Epidermal melanocyte (primary cell): ENCODE results near the gene SRSF3.
"Not testable (repeated sequence)": the region's sequence is repeated elsewhere in the genome, so short reads cannot be mapped to it uniquely, and the experiment has no call there.

Experiments used
- DNase-seq: peaks from one replicate; pipeline ENCODE4 v3.0.0; 2011; ENCODE audit warnings: low spot score; ENCODE audit not compliant: insufficient read length

SRSF3 gene

GRCh38 chr6:36594029-36594815, at the start of gene SRSF3:
Gene SRSF3, plus strand, starts transcription at chr6:36594362. Its CDS starts 2,401 bp downstream, at chr6:36596763.
- DNase-seq, result peak; percentile 87

- DNase-seq, result no peak
These were observed 48.3 kb upstream of the SRSF3 start for GRCh38 chr6:36545767-36546307.

GRCh38 chr6:36546308-36546919, 47.7 kb upstream of the SRSF3 start:
- DNase-seq, result no peak

- peak; percentile 94 for DNase-seq
These were observed 47.1 kb upstream of the SRSF3 start, which contains the start of gene STK38 for GRCh38 chr6:36546920-36547645. Gene STK38, minus strand, starts transcription at chr6:36547479. Its CDS starts 7,277 bp downstream, at chr6:36540202.

GRCh38 chr6:36547646-36548400, 46.3 kb upstream of the SRSF3 start:
- no peak for DNase-seq

GRCh38 chr6:36548401-36548743, 45.8 kb upstream of the SRSF3 start:
- DNase-seq, result no peak

GRCh38 chr6:36550473-36551000, 43.6 kb upstream of the SRSF3 start:
- no peak for DNase-seq

GRCh38 chr6:36555750-36556252, 38.4 kb upstream of the SRSF3 start:
- DNase-seq, result no peak

- DNase-seq, result no peak
These were observed 37.9 kb upstream of the SRSF3 start for GRCh38 chr6:36556281-36556680.

- no peak for DNase-seq
These were observed 35.0 kb upstream of the SRSF3 start for GRCh38 chr6:36559011-36559793.

- DNase-seq, result no peak
These were observed 33.3 kb upstream of the SRSF3 start for GRCh38 chr6:36560822-36561221.

- DNase-seq, result no peak
These were observed 30.8 kb upstream of the SRSF3 start for GRCh38 chr6:36563237-36563927.

- DNase-seq, result no peak
These were observed 30.3 kb upstream of the SRSF3 start for GRCh38 chr6:36563928-36564284.

GRCh38 chr6:36566418-36566905, 27.7 kb upstream of the SRSF3 start:
- no peak for DNase-seq

GRCh38 chr6:36570264-36570663, 23.9 kb upstream of the SRSF3 start:
- DNase-seq, result no peak

- no peak for DNase-seq
These were observed 22.8 kb upstream of the SRSF3 start for GRCh38 chr6:36571122-36572043.

GRCh38 chr6:36572353-36573311, 21.5 kb upstream of the SRSF3 start:
- DNase-seq, result not testable (repeated sequence)
